Measurements from ENCODE around the gene ARHGEF26. TPM values are rescaled to one million over a fixed set of nuclear protein-coding genes. Genes with fewer than 3 reads are reported as not detected.
"Not testable (repeated sequence)": the region's sequence is repeated elsewhere in the genome, so short reads cannot be mapped to it uniquely, and the experiment has no call there.

ARHGEF26 gene
- total RNA-seq, 1 donor from 2014 or later = 29.2 TPM

DNA sequence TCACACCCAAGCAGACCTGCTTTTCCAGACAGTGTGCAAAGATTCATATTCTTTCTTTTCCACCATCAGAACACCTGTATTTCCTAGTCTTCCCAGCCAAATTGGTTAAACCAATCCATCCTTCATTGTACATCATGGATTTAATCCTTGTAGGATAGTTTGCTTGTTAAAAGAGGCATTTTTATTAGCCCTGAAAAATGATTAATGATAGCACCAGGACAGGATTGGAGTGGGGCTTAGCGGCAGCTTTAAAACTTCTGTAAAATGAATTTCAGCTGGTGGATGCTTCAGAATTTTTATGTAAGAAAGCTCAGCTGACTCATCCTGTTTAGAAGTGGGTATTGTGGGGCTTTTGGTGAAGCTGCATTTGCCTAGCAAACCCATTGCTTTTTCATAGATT is 36.1 kb upstream of the ARHGEF26 start:
- Histone ChIP-seq H3K27me3 (no peaks in the 10 kb centered on the region), H3K27ac (no peak overlapping the region), H3K4me1 (peaks cover 8% of the 10 kb centered on the region), H3K36me3 (no peaks in the 10 kb centered on the region), H3K4me3 (no peak overlapping the region), H3K9me3 (no peaks in the 10 kb centered on the region)
- no peak for TF ChIP-seq POLR2A (IDR thresholded peaks at IDR 0.05)
- TF ChIP-seq, protein P1, sequence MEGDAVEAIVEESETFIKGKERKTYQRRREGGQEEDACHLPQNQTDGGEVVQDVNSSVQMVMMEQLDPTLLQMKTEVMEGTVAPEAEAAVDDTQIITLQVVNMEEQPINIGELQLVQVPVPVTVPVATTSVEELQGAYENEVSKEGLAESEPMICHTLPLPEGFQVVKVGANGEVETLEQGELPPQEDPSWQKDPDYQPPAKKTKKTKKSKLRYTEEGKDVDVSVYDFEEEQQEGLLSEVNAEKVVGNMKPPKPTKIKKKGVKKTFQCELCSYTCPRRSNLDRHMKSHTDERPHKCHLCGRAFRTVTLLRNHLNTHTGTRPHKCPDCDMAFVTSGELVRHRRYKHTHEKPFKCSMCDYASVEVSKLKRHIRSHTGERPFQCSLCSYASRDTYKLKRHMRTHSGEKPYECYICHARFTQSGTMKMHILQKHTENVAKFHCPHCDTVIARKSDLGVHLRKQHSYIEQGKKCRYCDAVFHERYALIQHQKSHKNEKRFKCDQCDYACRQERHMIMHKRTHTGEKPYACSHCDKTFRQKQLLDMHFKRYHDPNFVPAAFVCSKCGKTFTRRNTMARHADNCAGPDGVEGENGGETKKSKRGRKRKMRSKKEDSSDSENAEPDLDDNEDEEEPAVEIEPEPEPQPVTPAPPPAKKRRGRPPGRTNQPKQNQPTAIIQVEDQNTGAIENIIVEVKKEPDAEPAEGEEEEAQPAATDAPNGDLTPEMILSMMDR (IDR thresholded peaks at IDR 0.05) = no peak
- TF ChIP-seq POLR2AphosphoS5 (IDR thresholded peaks at IDR 0.05; ENCODE audit: insufficient read depth in 1 of 2, low read depth in 1 of 2) = no peak
- DNase-seq (ENCODE audit: extremely low spot score in 2 of 2) = no peak
- intact Hi-C loops (cut with DNase I) = no loop called here

- DNase-seq (ENCODE audit: extremely low spot score in 2 of 2) = no peak
- no peaks in the 10 kb centered on the region for H3K9me3 ChIP-seq
- H3K4me1 ChIP-seq = peaks cover 13% of the 10 kb centered on the region
- H3K4me3 ChIP-seq = no peak overlapping the region
- no peaks in the 10 kb centered on the region for H3K27me3 ChIP-seq
- H3K36me3 ChIP-seq = no peaks in the 10 kb centered on the region
- intact Hi-C loops (cut with DNase I) = no loop called here
- H3K27ac ChIP-seq = no peak overlapping the region
- no peak for TF ChIP-seq POLR2A (IDR thresholded peaks at IDR 0.05)
- TF ChIP-seq POLR2AphosphoS5 (IDR thresholded peaks at IDR 0.05; ENCODE audit: insufficient read depth in 1 of 2, low read depth in 1 of 2) = no peak
- TF ChIP-seq, protein P1 (IDR thresholded peaks at IDR 0.05) = no peak
These were observed 35.4 kb upstream of the ARHGEF26 start for GRCh38 chr3:154085799-154086198.

GRCh38 chr3:154086286-154086685 is 34.9 kb upstream of the ARHGEF26 start:
- peaks cover 13% of the 10 kb centered on the region for H3K4me1 ChIP-seq
- H3K27ac ChIP-seq = no peak overlapping the region
- intact Hi-C loops (cut with DNase I) = no loop called here
- no peak for DNase-seq (ENCODE audit: extremely low spot score in 2 of 2)
- no peaks in the 10 kb centered on the region for H3K9me3 ChIP-seq
- no peak overlapping the region for H3K4me3 ChIP-seq
- TF ChIP-seq POLR2A (IDR thresholded peaks at IDR 0.05) (no peak), POLR2AphosphoS5 (IDR thresholded peaks at IDR 0.05; ENCODE audit: insufficient read depth in 1 of 2, low read depth in 1 of 2) (no peak)
- TF ChIP-seq, protein P1 (IDR thresholded peaks at IDR 0.05) = no peak
- H3K36me3 ChIP-seq = no peaks in the 10 kb centered on the region
- no peaks in the 10 kb centered on the region for H3K27me3 ChIP-seq

GRCh38 chr3:154087756-154088480 is 33.3 kb upstream of the ARHGEF26 start:
- H3K9me3 ChIP-seq; intact Hi-C loops (cut with DNase I); H3K27ac ChIP-seq: not testable (repeated sequence)

GRCh38 chr3:154089421-154090420 is 31.5 kb upstream of the ARHGEF26 start:
- Histone ChIP-seq H3K4me1 (peaks cover 13% of the 10 kb centered on the region), H3K27me3 (no peaks in the 10 kb centered on the region), H3K9me3 (no peaks in the 10 kb centered on the region), H3K36me3 (no peaks in the 10 kb centered on the region), H3K4me3 (no peak overlapping the region), H3K27ac (no peak overlapping the region)
- intact Hi-C loops (cut with DNase I) = loop anchor here (10.0 kb wide), 1 partner anchor 165 kb away; no protein-coding TSS in a partner anchor
- no peak for DNase-seq (ENCODE audit: extremely low spot score in 2 of 2)
- TF ChIP-seq POLR2A (IDR thresholded peaks at IDR 0.05) (no peak), POLR2AphosphoS5 (IDR thresholded peaks at IDR 0.05; ENCODE audit: insufficient read depth in 1 of 2, low read depth in 1 of 2) (no peak)
- TF ChIP-seq, protein P1 (IDR thresholded peaks at IDR 0.05) = no peak

More at GRCh38 chr3:154087756-154088480, 33.3 kb upstream of the ARHGEF26 start:
- not testable (repeated sequence) for DNase-seq (ENCODE audit: extremely low spot score in 2 of 2); H3K27me3 ChIP-seq; H3K4me3 ChIP-seq; H3K36me3 ChIP-seq
- peaks cover 13% of the 10 kb centered on the region for H3K4me1 ChIP-seq

All from vagina (tissue), 2 donors.